ENCODE data around the gene TREH. TPM values are rescaled to one million over a fixed set of nuclear protein-coding genes. Genes with fewer than 3 reads are reported as not detected.

The TREH gene
- total RNA-seq, 1 donor from 2014 or later, result not detected

GRCh38 chr11:118643995-118644345 lies 35.5 kb downstream of the TREH start:
- Mint-ChIP-seq H3K4me3 (no peak overlapping the region), H3K27ac (no peak overlapping the region), H3K9me3 (no peaks in the 10 kb centered on the region), H3K4me1 (no peaks in the 10 kb centered on the region), H3K36me3 (ENCODE audit: low read depth) (no peaks in the 10 kb centered on the region), H3K27me3 (no peaks in the 10 kb centered on the region)
- ChIA-PET POLR2A (interaction anchor here (0.7 kb wide), 1 partner anchor 42 kb away, joined by 6 read pairs; no protein-coding TSS in a partner anchor), CTCF (no interaction called here)
- no peak for TF ChIP-seq CTCF (IDR thresholded peaks at IDR 0.05)
- ATAC-seq (ENCODE audit: low read depth) (no peak), DNase-seq (no peak)
- intact Hi-C loops (cut with micrococcal nuclease), result no loop called here

GRCh38 chr11:118643142-118643994 lies 36.1 kb downstream of the TREH start:
- ChIA-PET CTCF (no interaction called here), POLR2A (interaction anchor here (0.7 kb wide), 1 partner anchor 42 kb away, joined by 6 read pairs; no protein-coding TSS in a partner anchor)
- ATAC-seq (ENCODE audit: low read depth) (no peak), DNase-seq (no peak)
- H3K4me3 Mint-ChIP-seq, result no peak overlapping the region
- H3K36me3 Mint-ChIP-seq (ENCODE audit: low read depth), result no peaks in the 10 kb centered on the region
- H3K4me1 Mint-ChIP-seq, result no peaks in the 10 kb centered on the region
- no peaks in the 10 kb centered on the region for H3K27me3 Mint-ChIP-seq
- no peak for TF ChIP-seq CTCF (IDR thresholded peaks at IDR 0.05)
- intact Hi-C loops (cut with micrococcal nuclease), result no loop called here
- H3K9me3 Mint-ChIP-seq, result no peaks in the 10 kb centered on the region
- no peak overlapping the region for H3K27ac Mint-ChIP-seq

- Mint-ChIP-seq H3K36me3 (ENCODE audit: low read depth) (no peaks in the 10 kb centered on the region), H3K27me3 (no peaks in the 10 kb centered on the region), H3K9me3 (no peaks in the 10 kb centered on the region), H3K4me3 (no peak overlapping the region), H3K27ac (no peak overlapping the region), H3K4me1 (no peaks in the 10 kb centered on the region)
- TF ChIP-seq CTCF (IDR thresholded peaks at IDR 0.05), result no peak
- intact Hi-C loops (cut with micrococcal nuclease), result no loop called here
- ChIA-PET POLR2A (no interaction called here), CTCF (no interaction called here)
- DNase-seq, result no peak
- ATAC-seq (ENCODE audit: low read depth), result no peak
These were observed 37.9 kb downstream of the TREH start for GRCh38 chr11:118641397-118642019.

GRCh38 chr11:118640332-118641154 lies 38.9 kb downstream of the TREH start:
- ChIA-PET POLR2A (interaction anchor here (0.6 kb wide), 1 partner anchor 725 kb away, joined by 3 read pairs; no protein-coding TSS in a partner anchor), CTCF (no interaction called here)
- Mint-ChIP-seq H3K27ac (no peak overlapping the region), H3K9me3 (no peaks in the 10 kb centered on the region), H3K4me1 (no peaks in the 10 kb centered on the region), H3K36me3 (ENCODE audit: low read depth) (no peaks in the 10 kb centered on the region), H3K27me3 (peaks cover 5% of the 10 kb centered on the region), H3K4me3 (no peak overlapping the region)
- intact Hi-C loops (cut with micrococcal nuclease), result no loop called here
- ATAC-seq (ENCODE audit: low read depth) (no peak), DNase-seq (no peak)
- TF ChIP-seq CTCF (IDR thresholded peaks at IDR 0.05), result no peak

- Mint-ChIP-seq H3K4me1 (no peaks in the 10 kb centered on the region), H3K27me3 (peaks cover 5% of the 10 kb centered on the region), H3K4me3 (no peak overlapping the region), H3K27ac (no peak overlapping the region), H3K9me3 (no peaks in the 10 kb centered on the region), H3K36me3 (ENCODE audit: low read depth) (no peaks in the 10 kb centered on the region)
- POLR2A ChIA-PET, result no interaction called here
- CTCF ChIA-PET, result no interaction called here
- intact Hi-C loops (cut with micrococcal nuclease), result no loop called here
- DNase-seq (no peak), ATAC-seq (ENCODE audit: low read depth) (no peak)
- TF ChIP-seq CTCF (IDR thresholded peaks at IDR 0.05), result no peak
These were observed 39.6 kb downstream of the TREH start for GRCh38 chr11:118639899-118640298.

All from activated B cell treated with CpG ODN at 0.5 μM for 24 hours (primary cell).